ENCODE data around the gene KRT84. TPM values are rescaled to one million over a fixed set of nuclear protein-coding genes. Genes with fewer than 3 reads are reported as not detected.

KRT84 gene
- total RNA-seq, 1 donor from 2014 or later, result not detected

DNA sequence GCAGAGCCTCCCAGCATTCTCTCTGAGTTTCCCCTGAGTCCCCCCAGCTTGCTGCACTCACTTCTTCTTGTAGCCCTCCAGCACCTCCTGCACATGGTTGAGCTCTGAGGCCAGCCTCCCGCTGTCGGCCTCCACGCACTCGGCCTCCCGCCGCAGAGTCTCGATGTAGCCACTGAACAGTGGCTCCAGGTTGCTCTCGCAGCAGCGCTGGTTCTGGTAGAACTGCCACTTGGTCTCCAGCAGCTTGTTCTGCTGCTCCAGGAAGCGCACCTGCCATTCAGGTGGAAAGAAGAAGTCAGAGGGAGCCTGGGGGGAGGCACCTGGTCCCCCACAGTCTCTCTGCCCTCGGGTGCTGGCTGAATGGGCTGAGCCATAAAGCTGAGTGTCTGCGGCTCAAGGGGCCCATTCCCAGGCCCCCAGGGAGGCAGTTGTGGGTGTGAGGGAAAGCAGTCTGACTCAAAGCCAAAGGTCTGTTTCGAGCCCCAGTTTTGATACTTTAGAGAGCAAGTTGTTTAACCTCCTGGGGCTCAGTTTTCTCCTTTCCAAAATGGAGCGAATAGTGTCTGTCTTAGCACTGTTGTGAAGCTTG is 20.5 kb downstream of the KRT84 start:
- Mint-ChIP-seq H3K27ac (no peak overlapping the region), H3K27me3 (peaks cover 3% of the 10 kb centered on the region), H3K9me3 (no peaks in the 10 kb centered on the region), H3K4me3 (no peak overlapping the region), H3K36me3 (ENCODE audit: low read depth) (no peaks in the 10 kb centered on the region), H3K4me1 (no peaks in the 10 kb centered on the region)
- CTCF ChIA-PET, result no interaction called here
- DNase-seq (no peak), ATAC-seq (ENCODE audit: low read depth) (no peak)
- intact Hi-C loops (cut with micrococcal nuclease), result no loop called here
- POLR2A ChIA-PET, result no interaction called here
- TF ChIP-seq, protein P1, sequence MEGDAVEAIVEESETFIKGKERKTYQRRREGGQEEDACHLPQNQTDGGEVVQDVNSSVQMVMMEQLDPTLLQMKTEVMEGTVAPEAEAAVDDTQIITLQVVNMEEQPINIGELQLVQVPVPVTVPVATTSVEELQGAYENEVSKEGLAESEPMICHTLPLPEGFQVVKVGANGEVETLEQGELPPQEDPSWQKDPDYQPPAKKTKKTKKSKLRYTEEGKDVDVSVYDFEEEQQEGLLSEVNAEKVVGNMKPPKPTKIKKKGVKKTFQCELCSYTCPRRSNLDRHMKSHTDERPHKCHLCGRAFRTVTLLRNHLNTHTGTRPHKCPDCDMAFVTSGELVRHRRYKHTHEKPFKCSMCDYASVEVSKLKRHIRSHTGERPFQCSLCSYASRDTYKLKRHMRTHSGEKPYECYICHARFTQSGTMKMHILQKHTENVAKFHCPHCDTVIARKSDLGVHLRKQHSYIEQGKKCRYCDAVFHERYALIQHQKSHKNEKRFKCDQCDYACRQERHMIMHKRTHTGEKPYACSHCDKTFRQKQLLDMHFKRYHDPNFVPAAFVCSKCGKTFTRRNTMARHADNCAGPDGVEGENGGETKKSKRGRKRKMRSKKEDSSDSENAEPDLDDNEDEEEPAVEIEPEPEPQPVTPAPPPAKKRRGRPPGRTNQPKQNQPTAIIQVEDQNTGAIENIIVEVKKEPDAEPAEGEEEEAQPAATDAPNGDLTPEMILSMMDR (IDR thresholded peaks at IDR 0.05), result no peak

DNA sequence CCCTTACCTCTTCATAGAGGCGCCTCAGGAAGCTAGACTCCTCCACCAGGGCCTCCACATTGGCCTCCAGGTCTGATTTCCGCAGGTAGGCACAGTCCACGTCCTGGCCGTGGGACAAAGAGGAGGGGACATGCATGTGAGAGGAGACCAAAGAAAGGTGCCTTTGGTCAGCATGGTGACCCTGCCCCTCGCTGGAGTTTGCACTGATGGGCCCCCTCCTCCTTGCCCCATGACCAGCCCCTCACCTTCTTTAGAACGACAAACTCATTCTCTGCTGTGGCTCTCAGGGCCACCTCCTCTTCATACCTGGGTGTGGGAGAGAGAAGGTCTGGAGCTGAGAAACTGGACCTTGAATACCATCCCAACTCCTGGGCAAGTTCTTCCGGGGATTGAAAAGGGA is 21.4 kb downstream of the KRT84 start:
- DNase-seq (no peak), ATAC-seq (ENCODE audit: low read depth) (no peak)
- CTCF ChIA-PET, result no interaction called here
- intact Hi-C loops (cut with micrococcal nuclease), result no loop called here
- TF ChIP-seq, protein P1 (IDR thresholded peaks at IDR 0.05), result no peak
- Mint-ChIP-seq H3K27ac (no peak overlapping the region), H3K27me3 (peaks cover 7% of the 10 kb centered on the region), H3K4me3 (no peak overlapping the region), H3K4me1 (peaks cover 8% of the 10 kb centered on the region), H3K9me3 (no peaks in the 10 kb centered on the region), H3K36me3 (ENCODE audit: low read depth) (no peaks in the 10 kb centered on the region)
- POLR2A ChIA-PET, result no interaction called here

DNA sequence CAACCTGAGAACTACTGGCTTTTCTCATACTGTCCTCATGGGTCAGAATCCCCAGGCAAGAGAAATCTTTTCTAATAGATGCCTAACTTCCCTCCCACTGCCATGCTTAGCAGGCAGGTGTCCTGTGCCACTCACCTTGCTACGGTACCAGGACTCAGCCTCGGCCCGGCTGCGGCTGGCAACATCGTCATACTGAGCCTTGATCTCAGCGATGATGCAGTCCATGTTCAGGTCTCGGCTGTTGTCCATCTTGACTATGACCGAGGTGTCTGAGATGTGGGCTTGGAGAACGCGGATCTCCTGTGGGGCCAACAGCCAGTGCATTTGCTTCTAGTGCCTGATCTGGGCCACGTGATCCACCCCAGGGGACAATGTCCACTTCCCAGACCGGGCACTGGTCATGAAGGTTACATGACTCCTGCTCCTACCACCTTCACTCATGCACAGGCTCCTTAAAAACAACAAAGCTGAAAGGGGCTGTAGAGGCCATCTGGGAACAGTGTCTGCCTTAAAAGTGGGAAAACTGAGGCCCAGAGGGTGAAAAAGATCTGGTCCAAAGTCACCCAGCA is 22.3 kb downstream of the KRT84 start:
- Mint-ChIP-seq H3K4me3 (no peak overlapping the region), H3K4me1 (peaks cover 17% of the 10 kb centered on the region), H3K9me3 (no peaks in the 10 kb centered on the region), H3K36me3 (ENCODE audit: low read depth) (no peaks in the 10 kb centered on the region), H3K27me3 (peaks cover 4% of the 10 kb centered on the region), H3K27ac (no peak overlapping the region)
- ChIA-PET CTCF (no interaction called here), POLR2A (no interaction called here)
- TF ChIP-seq, protein P1 (IDR thresholded peaks at IDR 0.05), result no peak
- intact Hi-C loops (cut with micrococcal nuclease), result no loop called here
- ATAC-seq (ENCODE audit: low read depth) (no peak), DNase-seq (no peak)

- no peaks in the 10 kb centered on the region for H3K9me3 Mint-ChIP-seq
- CTCF ChIA-PET, result interaction anchor here (1.7 kb wide), 1 partner anchor 10 kb away, joined by 6 read pairs; no protein-coding TSS in a partner anchor
- intact Hi-C loops (cut with micrococcal nuclease), result no loop called here
- H3K4me3 Mint-ChIP-seq, result no peak overlapping the region
- ATAC-seq (ENCODE audit: low read depth) (no peak), DNase-seq (no peak)
- POLR2A ChIA-PET, result no interaction called here
- H3K27ac Mint-ChIP-seq, result no peak overlapping the region
- peaks cover 25% of the 10 kb centered on the region for H3K4me1 Mint-ChIP-seq
- H3K36me3 Mint-ChIP-seq (ENCODE audit: low read depth), result no peaks in the 10 kb centered on the region
- TF ChIP-seq, protein P1 (IDR thresholded peaks at IDR 0.05), result no peak
- peaks cover 4% of the 10 kb centered on the region for H3K27me3 Mint-ChIP-seq
These were observed 23.2 kb downstream of the KRT84 start for GRCh38 chr12:52362118-52362726.

DNA sequence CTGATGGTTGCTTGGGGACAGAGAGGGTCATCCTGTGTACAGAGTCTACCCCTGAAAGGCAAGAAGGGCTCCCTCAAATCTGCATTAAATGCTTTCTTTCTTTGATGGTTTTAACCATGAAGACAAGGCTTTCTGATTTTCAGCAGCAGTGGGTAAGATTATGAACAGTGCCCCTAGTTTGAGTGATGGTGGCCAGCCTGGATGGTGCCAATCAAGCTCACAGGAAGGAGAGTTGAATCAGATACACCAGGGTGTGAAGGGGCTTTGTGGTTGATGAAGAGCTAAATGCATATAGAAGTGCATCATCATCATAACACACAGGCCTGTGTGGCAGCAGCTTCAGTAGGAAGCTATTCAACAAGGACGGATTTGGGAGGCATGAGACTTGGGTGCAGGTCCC is 23.9 kb downstream of the KRT84 start:
- DNase-seq, result no peak
- Mint-ChIP-seq H3K36me3 (ENCODE audit: low read depth) (no peaks in the 10 kb centered on the region), H3K9me3 (no peaks in the 10 kb centered on the region), H3K27ac (no peak overlapping the region), H3K4me3 (no peak overlapping the region), H3K27me3 (peaks cover 4% of the 10 kb centered on the region), H3K4me1 (peaks cover 25% of the 10 kb centered on the region)
- POLR2A ChIA-PET, result no interaction called here
- CTCF ChIA-PET, result interaction anchor here (1.7 kb wide), 1 partner anchor 11 kb away, joined by 6 read pairs; no protein-coding TSS in a partner anchor
- TF ChIP-seq, protein P1 (IDR thresholded peaks at IDR 0.05), result no peak
- no peak for ATAC-seq (ENCODE audit: low read depth)
- intact Hi-C loops (cut with micrococcal nuclease), result no loop called here
